Endodermal cell (in vitro differentiated cells): Measurements from ENCODE around the gene RAB37. TPM values are rescaled to one million over a fixed set of nuclear protein-coding genes. Genes with fewer than 3 reads are reported as not detected.

ENCODE experiments used
- DNase-seq: peaks from one replicate; pipeline ENCODE4 v3.0.0-alpha.2; 2017
- H3K27ac ChIP-seq: 2 replicates; pipeline ENCODE4 v1.5.1; 2013; ENCODE audit warnings: mild to moderate bottlenecking, low read depth, low read length, moderate library complexity
- H3K27me3 ChIP-seq: 2 replicates; pipeline ENCODE4 v1.6.1; 2013; ENCODE audit warnings: mild to moderate bottlenecking, low read length, moderate library complexity; ENCODE audit not compliant: insufficient read depth, control insufficient read depth, poor library complexity, severe bottlenecking
- H3K36me3 ChIP-seq: 2 replicates; pipeline ENCODE4 v1.7.0; 2013; ENCODE audit warnings: mild to moderate bottlenecking, low read length, moderate library complexity; ENCODE audit not compliant: control insufficient read depth, insufficient read depth
- H3K4me1 ChIP-seq: one replicate; pipeline ENCODE4 v1.7.0; 2013; ENCODE audit warnings: low read length; ENCODE audit not compliant: control insufficient read depth, insufficient read depth
- H3K4me3 ChIP-seq: 2 replicates; pipeline ENCODE4 v1.5.1; 2013; ENCODE audit warnings: mild to moderate bottlenecking, low read length, moderate library complexity
- H3K9ac ChIP-seq: 2 replicates; pipeline ENCODE4 v1.6.1; 2013; ENCODE audit warnings: mild to moderate bottlenecking, low read length, moderate library complexity; ENCODE audit not compliant: poor library complexity, severe bottlenecking; ENCODE audit errors: extremely low read depth
- H3K9me3 ChIP-seq: 2 replicates; pipeline ENCODE4 v1.6.1; 2013; ENCODE audit warnings: mild to moderate bottlenecking, low read length, moderate library complexity; ENCODE audit not compliant: control insufficient read depth
- H3K27ac Mint-ChIP-seq: 2 replicates; pipeline ENCODE4 v1.8.0; 2020; ENCODE audit warnings: mixed read lengths
- H3K27me3 Mint-ChIP-seq: 2 replicates; pipeline ENCODE4 v1.8.0; 2021; ENCODE audit warnings: mild to moderate bottlenecking, mixed read lengths; ENCODE audit not compliant: insufficient read depth
- H3K36me3 Mint-ChIP-seq: 2 replicates; pipeline ENCODE4 v1.8.0; 2020; ENCODE audit warnings: low read depth, mixed read lengths
- H3K4me1 Mint-ChIP-seq: 2 replicates; pipeline ENCODE4 v1.8.0; 2020; ENCODE audit warnings: mixed read lengths
- H3K4me3 Mint-ChIP-seq: 2 replicates; pipeline ENCODE4 v1.8.0; 2020; ENCODE audit warnings: mild to moderate bottlenecking, moderate library complexity, mixed read lengths
- H3K9me3 Mint-ChIP-seq: 2 replicates; pipeline ENCODE4 v1.8.0; 2020; ENCODE audit warnings: mild to moderate bottlenecking, mixed read lengths
- CTCF ChIP-seq: fragments of 200-600 bp; sonication (generic); conservative IDR thresholded peaks from 2 replicates; pipeline ENCODE4 v1.5.0; 2021; ENCODE audit warnings: antibody characterized with exemption, mild to moderate bottlenecking
- WGBS, 2 experiments: methylation state at CpG; one replicate each; pipeline versions ENCODE4 v1.1.5 to v1.1.7; 2013; ENCODE audit warnings: missing lambda C conversion rate in 2 of 2, mixed read lengths in 1 of 2; ENCODE audit not compliant: insufficient coverage in 1 of 2, insufficient read length in 1 of 2; 5-methylcytosine and 5-hydroxymethylcytosine counted together
- total RNA-seq, 2 donors: library from RNA; stranded (reverse); fragmentation: NEBNext Ultra II Directional in 1 of 2; extraction: Animal tissue kit (Norgen Biotek cat#: 25700) in 1 of 2; gene quantifications; 2 replicates in 1 of 2; 3 replicates in 1 of 2; pipeline ENCODE4 v1.2.1, GENCODE V29; 2021

Gene RAB37
- total RNA-seq, 2 donors from 2014 or later, result 6.8 to 8.4 TPM

- Mint-ChIP-seq H3K9me3 (no peaks in the 10 kb centered on the region), H3K27ac (no peak overlapping the region), H3K36me3 (peaks cover 47% of the 10 kb centered on the region), H3K4me3 (no peak overlapping the region), H3K4me1 (peaks cover 10% of the 10 kb centered on the region), H3K27me3 (no peaks in the 10 kb centered on the region)
- H3K9me3 ChIP-seq, result no peaks in the 10 kb centered on the region
- H3K9ac ChIP-seq, result no peak overlapping the region
- H3K36me3 ChIP-seq, result peaks cover 58% of the 10 kb centered on the region
- no peaks in the 10 kb centered on the region for H3K27me3 ChIP-seq
- WGBS, 2 experiments, result 90 to 94% methylated on average over 6 of the region's 6 CpGs
- TF ChIP-seq CTCF, result no peak
- no peak for DNase-seq
- no peak overlapping the region for H3K27ac ChIP-seq
- H3K4me3 ChIP-seq, result no peak overlapping the region
- H3K4me1 ChIP-seq, result peaks cover 5% of the 10 kb centered on the region
Measured at GRCh38 chr17:74773414-74773813, 36.4 kb downstream of the RAB37 start.

- H3K9me3 Mint-ChIP-seq, result no peaks in the 10 kb centered on the region
- H3K4me3 Mint-ChIP-seq, result peak overlapping the region; percentile 87
- no peak for TF ChIP-seq CTCF
- no peak overlapping the region for H3K9ac ChIP-seq
- peaks cover 10% of the 10 kb centered on the region for H3K4me1 Mint-ChIP-seq
- H3K27me3 Mint-ChIP-seq, result no peaks in the 10 kb centered on the region
- peaks cover 44% of the 10 kb centered on the region for H3K36me3 Mint-ChIP-seq
- peaks cover 5% of the 10 kb centered on the region for H3K4me1 ChIP-seq
- H3K27ac ChIP-seq, result no peak overlapping the region
- DNase-seq, result no peak
- H3K27me3 ChIP-seq, result no peaks in the 10 kb centered on the region
- WGBS, 2 experiments, result 88 to 100% methylated on average over 3 to 6 of the region's 6 CpGs
- no peak overlapping the region for H3K4me3 ChIP-seq
- peak overlapping the region; percentile 69 for H3K27ac Mint-ChIP-seq
- H3K36me3 ChIP-seq, result peaks cover 56% of the 10 kb centered on the region
- no peaks in the 10 kb centered on the region for H3K9me3 ChIP-seq
Measured at GRCh38 chr17:74773871-74774286, 36.8 kb downstream of the RAB37 start.

- 41 to 48% methylated on average over 11 to 12 of the region's 12 CpGs for WGBS, 2 experiments
- H3K27ac ChIP-seq, result peak overlapping the region; percentile 50
- peak overlapping the region; percentile 58 for H3K9ac ChIP-seq
- H3K9me3 ChIP-seq, result no peaks in the 10 kb centered on the region
- DNase-seq, result no peak
- H3K4me1 ChIP-seq, result peaks cover 5% of the 10 kb centered on the region
- Mint-ChIP-seq H3K27ac (peak overlapping the region; percentile 90), H3K9me3 (no peaks in the 10 kb centered on the region), H3K4me1 (peaks cover 9% of the 10 kb centered on the region), H3K36me3 (peaks cover 41% of the 10 kb centered on the region), H3K27me3 (no peaks in the 10 kb centered on the region), H3K4me3 (peak overlapping the region; percentile 87)
- no peaks in the 10 kb centered on the region for H3K27me3 ChIP-seq
- no peak for TF ChIP-seq CTCF
- peak overlapping the region; percentile 95 for H3K4me3 ChIP-seq
- H3K36me3 ChIP-seq, result peaks cover 56% of the 10 kb centered on the region
Measured at GRCh38 chr17:74775409-74776043, 38.5 kb downstream of the RAB37 start.
